ENCODE measurements around the gene NKTR. TPM values are rescaled to one million over a fixed set of nuclear protein-coding genes. Genes with fewer than 3 reads are reported as not detected.

NKTR gene
- total and polyA plus RNA-seq, 9 of the 15 experiments (the other 6 are each of a cell fraction or from before 2014, with no cell fraction given) = 19.7 to 123 (median 92.6) TPM

DNA sequence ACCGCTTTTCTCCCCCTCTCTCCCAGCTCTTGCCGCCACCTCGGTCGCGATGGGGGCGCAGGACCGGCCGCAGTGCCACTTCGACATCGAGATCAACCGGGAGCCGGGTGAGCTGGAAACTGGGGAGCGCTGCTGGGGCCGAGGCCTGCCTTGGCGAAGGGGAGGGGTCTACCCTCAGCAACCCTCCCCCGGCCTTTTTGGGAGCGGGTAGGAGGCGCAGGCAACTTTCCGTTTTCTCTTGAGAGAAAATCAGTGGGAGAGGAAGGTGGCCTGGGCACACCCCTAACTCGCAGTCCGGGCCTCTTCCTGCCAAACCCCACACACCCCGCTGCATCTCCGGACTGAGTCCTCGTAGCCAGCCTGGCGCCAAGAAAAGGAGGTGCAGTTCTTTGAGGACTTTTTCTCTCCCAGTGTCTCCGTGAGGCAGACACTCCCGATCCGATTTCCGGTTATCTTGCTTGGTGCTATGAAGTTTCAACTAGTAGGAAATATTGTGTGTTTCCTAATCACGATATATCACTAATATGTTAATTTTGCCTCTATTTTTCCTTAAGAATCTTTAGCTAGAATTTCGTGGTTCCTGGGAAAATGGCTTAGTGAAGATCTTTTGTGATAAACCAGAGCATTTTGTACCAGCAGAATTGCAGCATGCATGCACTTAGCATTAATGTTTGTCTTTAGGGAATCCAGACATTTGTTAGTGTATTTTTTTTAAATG is 631 bp downstream of the NKTR start (continued):
- TF ChIP-seq, protein P1, sequence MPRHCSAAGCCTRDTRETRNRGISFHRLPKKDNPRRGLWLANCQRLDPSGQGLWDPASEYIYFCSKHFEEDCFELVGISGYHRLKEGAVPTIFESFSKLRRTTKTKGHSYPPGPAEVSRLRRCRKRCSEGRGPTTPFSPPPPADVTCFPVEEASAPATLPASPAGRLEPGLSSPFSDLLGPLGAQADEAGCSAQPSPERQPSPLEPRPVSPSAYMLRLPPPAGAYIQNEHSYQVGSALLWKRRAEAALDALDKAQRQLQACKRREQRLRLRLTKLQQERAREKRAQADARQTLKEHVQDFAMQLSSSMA (CRISPR knock-in tag; IDR thresholded peaks at IDR 0.05) = no peak
- TF ChIP-seq TCF7 (IDR thresholded peaks at IDR 0.05; ENCODE audit: borderline replicate concordance) = 0 out of 2 replicates have a peak, but pooled peaks have one; percentile 22
- TF ChIP-seq ZBTB1 (CRISPR knock-in tag; IDR thresholded peaks at IDR 0.05; ENCODE audit: borderline replicate concordance, low read depth) = no peak
- TF ChIP-seq FOXM1 (IDR thresholded peaks at IDR 0.05; ENCODE audit: low read depth) = no peak
- TF ChIP-seq FOXM1 (CRISPR knock-in tag; IDR thresholded peaks at IDR 0.05; ENCODE audit: low read depth) = no peak; the same call in 1 of the 2 replicates
- peak; percentile 97; the same call in 1 of the 2 replicates for TF ChIP-seq KAT7 (CRISPR knock-in tag; IDR thresholded peaks at IDR 0.05; ENCODE audit: borderline replicate concordance)
- TF ChIP-seq, protein P2, sequence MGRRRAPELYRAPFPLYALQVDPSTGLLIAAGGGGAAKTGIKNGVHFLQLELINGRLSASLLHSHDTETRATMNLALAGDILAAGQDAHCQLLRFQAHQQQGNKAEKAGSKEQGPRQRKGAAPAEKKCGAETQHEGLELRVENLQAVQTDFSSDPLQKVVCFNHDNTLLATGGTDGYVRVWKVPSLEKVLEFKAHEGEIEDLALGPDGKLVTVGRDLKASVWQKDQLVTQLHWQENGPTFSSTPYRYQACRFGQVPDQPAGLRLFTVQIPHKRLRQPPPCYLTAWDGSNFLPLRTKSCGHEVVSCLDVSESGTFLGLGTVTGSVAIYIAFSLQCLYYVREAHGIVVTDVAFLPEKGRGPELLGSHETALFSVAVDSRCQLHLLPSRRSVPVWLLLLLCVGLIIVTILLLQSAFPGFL (CRISPR knock-in tag; IDR thresholded peaks at IDR 0.05) = 0 out of 2 replicates have a peak, but pooled peaks have one; percentile 53
- TF ChIP-seq, protein P3, sequence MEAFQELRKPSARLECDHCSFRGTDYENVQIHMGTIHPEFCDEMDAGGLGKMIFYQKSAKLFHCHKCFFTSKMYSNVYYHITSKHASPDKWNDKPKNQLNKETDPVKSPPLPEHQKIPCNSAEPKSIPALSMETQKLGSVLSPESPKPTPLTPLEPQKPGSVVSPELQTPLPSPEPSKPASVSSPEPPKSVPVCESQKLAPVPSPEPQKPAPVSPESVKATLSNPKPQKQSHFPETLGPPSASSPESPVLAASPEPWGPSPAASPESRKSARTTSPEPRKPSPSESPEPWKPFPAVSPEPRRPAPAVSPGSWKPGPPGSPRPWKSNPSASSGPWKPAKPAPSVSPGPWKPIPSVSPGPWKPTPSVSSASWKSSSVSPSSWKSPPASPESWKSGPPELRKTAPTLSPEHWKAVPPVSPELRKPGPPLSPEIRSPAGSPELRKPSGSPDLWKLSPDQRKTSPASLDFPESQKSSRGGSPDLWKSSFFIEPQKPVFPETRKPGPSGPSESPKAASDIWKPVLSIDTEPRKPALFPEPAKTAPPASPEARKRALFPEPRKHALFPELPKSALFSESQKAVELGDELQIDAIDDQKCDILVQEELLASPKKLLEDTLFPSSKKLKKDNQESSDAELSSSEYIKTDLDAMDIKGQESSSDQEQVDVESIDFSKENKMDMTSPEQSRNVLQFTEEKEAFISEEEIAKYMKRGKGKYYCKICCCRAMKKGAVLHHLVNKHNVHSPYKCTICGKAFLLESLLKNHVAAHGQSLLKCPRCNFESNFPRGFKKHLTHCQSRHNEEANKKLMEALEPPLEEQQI (IDR thresholded peaks at IDR 0.05) = no peak
- TF ChIP-seq ZFP36 (IDR thresholded peaks at IDR 0.05; ENCODE audit: low read depth, low read length, partially characterized antibody) = no peak
- TF ChIP-seq, protein P4, sequence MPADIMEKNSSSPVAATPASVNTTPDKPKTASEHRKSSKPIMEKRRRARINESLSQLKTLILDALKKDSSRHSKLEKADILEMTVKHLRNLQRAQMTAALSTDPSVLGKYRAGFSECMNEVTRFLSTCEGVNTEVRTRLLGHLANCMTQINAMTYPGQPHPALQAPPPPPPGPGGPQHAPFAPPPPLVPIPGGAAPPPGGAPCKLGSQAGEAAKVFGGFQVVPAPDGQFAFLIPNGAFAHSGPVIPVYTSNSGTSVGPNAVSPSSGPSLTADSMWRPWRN (IDR thresholded peaks at IDR 0.05; ENCODE audit: low read depth) = no peak
- TF ChIP-seq, protein P5, sequence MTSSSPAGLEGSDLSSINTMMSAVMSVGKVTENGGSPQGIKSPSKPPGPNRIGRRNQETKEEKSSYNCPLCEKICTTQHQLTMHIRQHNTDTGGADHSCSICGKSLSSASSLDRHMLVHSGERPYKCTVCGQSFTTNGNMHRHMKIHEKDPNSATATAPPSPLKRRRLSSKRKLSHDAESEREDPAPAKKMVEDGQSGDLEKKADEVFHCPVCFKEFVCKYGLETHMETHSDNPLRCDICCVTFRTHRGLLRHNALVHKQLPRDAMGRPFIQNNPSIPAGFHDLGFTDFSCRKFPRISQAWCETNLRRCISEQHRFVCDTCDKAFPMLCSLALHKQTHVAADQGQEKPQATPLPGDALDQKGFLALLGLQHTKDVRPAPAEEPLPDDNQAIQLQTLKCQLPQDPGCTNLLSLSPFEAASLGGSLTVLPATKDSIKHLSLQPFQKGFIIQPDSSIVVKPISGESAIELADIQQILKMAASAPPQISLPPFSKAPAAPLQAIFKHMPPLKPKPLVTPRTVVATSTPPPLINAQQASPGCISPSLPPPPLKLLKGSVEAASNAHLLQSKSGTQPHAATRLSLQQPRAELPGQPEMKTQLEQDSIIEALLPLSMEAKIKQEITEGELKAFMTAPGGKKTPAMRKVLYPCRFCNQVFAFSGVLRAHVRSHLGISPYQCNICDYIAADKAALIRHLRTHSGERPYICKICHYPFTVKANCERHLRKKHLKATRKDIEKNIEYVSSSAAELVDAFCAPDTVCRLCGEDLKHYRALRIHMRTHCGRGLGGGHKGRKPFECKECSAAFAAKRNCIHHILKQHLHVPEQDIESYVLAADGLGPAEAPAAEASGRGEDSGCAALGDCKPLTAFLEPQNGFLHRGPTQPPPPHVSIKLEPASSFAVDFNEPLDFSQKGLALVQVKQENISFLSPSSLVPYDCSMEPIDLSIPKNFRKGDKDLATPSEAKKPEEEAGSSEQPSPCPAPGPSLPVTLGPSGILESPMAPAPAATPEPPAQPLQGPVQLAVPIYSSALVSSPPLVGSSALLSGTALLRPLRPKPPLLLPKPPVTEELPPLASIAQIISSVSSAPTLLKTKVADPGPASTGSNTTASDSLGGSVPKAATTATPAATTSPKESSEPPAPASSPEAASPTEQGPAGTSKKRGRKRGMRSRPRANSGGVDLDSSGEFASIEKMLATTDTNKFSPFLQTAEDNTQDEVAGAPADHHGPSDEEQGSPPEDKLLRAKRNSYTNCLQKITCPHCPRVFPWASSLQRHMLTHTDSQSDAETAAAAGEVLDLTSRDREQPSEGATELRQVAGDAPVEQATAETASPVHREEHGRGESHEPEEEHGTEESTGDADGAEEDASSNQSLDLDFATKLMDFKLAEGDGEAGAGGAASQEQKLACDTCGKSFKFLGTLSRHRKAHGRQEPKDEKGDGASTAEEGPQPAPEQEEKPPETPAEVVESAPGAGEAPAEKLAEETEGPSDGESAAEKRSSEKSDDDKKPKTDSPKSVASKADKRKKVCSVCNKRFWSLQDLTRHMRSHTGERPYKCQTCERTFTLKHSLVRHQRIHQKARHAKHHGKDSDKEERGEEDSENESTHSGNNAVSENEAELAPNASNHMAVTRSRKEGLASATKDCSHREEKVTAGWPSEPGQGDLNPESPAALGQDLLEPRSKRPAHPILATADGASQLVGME (CRISPR knock-in tag; IDR thresholded peaks at IDR 0.05) = no peak
- no peak for TF ChIP-seq HNRNPUL1 (IDR thresholded peaks at IDR 0.05; ENCODE audit: low read length)
- TF ChIP-seq, protein P6, sequence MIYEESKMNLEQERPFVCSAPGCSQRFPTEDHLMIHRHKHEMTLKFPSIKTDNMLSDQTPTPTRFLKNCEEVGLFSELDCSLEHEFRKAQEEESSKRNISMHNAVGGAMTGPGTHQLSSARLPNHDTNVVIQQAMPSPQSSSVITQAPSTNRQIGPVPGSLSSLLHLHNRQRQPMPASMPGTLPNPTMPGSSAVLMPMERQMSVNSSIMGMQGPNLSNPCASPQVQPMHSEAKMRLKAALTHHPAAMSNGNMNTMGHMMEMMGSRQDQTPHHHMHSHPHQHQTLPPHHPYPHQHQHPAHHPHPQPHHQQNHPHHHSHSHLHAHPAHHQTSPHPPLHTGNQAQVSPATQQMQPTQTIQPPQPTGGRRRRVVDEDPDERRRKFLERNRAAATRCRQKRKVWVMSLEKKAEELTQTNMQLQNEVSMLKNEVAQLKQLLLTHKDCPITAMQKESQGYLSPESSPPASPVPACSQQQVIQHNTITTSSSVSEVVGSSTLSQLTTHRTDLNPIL (CRISPR knock-in tag; IDR thresholded peaks at IDR 0.05) = no peak
- TF ChIP-seq ZNF77 (CRISPR knock-in tag; IDR thresholded peaks at IDR 0.05) = no peak
- no peak for TF ChIP-seq ZFP30 (CRISPR knock-in tag; IDR thresholded peaks at IDR 0.05; ENCODE audit: borderline replicate concordance)

Data from K562 (cell line).